GM21447 (cell line): Measurements from ENCODE around the gene TMEM269.
A peak's percentile ranks its signal among the peaks of the same experiment; 100 is the strongest.

Experiments
- ATAC-seq: cut with Tn5 transposase; IDR thresholded peaks from one replicate; pipeline ENCODE4 v1.9.1; 2021; ENCODE audit not compliant: unreplicated experiment

Gene TMEM269

DNA sequence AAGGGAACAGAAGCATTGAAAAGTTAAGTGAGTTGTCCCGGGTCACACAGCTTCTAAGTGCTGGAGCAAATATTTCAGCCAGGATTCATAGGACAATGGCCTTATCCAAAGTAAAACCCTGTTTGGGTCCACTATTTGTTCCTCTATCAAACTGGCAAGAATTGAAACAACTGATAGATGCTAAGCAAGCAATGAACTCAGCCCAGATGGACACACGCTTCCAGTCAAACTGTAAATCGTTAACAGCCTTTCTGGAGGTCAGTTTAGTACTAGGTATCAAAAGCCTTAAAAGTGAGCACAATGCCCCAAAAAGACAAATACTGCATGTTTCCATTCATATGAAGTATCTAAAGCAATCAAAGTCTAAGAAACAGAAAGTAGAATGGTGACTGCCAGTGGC lies 33.2 kb downstream of the TMEM269 start:
- ATAC-seq = no peak

DNA sequence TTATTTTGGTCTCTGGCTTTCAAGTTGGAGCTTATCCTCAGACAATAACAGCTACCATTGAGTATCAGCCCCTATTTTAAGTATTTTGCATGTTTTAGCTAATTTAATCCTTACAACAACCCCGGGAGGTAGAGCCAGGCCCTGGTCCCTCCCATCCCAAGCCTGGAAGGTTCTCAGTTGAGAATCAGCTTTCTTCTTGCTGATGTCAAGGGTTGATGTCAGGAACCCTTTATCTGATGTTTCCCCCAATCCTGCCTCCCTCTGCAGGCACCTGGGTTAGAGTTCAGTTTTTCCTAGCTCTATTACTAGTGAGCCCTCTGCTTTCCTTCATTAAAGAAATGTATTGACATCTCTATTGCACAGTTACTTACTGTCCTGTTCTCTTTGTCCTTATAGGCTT lies 36.0 kb downstream of the TMEM269 start:
- ATAC-seq = no peak

DNA sequence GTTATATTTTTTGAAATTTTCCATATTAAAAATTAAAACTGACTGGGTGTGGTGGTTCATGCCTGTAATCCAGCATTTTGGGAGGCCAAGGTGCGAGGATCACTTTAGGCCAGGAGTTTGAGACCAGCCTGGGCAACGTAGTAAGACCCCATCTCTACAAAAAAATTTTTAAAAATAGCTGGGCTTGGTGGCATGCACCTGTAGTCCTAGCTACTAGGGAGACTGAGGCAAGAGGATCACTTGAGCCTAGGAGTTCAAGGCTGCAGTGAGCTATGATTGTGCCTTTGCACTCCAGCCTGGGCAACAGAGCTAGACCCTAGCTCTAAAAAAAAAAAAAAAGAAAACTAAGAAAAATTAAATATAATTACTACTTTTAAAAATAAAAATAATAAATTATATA lies 36.9 kb downstream of the TMEM269 start:
- no peak for ATAC-seq

DNA sequence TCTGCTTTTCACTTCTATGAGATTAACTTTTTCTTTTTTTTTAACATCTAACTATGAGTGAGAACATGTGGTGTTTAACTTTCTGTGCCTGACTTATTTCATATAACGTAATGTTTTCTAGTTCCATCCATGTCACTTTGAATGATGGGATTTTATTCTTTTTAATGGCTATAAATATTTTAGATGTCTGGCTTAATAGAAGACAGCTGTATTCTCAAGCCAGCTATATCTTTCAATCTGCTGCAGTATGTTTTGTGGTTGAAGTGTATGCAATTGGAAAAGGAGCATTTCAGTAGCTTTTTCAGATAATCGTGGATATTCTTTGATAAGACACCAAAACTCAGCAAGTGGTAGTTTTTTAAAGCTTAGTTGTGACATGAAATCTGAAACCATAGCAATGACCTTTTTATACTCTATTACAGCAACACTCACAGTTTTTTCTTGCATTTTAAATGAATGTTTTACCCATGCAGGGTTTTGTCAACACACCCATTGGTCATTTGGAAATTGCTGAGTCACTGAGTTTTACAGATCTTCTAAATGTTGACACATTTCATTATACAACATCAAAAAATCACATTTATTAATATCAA lies 38.1 kb downstream of the TMEM269 start:
- no peak for ATAC-seq

DNA sequence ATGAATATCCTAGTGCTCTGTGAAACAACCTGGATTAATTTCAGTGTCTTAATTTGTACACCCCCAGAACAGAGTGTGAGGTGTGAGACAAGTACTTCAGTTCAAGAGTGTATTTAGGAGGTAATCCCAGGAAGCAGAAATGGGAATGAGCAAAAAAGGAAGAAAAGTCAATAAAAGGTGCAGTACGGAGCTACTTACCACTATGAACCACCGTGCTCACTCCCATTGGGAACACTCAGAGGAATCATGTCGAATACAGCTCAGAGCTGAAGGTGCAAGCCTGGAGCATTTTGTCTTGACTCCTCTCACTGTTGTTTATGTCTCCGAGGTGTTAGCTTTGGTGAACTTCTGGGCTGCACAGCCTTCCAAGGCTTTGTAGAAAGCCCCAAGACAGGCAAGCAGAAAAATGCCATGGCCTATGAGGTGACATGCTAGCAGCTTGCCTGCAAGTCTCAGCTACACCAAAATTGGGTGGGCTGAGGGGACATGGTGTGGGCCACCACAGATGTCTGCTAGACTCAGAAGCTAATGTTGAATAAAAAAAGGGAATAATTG lies 39.8 kb downstream of the TMEM269 start:
- no peak for ATAC-seq

DNA sequence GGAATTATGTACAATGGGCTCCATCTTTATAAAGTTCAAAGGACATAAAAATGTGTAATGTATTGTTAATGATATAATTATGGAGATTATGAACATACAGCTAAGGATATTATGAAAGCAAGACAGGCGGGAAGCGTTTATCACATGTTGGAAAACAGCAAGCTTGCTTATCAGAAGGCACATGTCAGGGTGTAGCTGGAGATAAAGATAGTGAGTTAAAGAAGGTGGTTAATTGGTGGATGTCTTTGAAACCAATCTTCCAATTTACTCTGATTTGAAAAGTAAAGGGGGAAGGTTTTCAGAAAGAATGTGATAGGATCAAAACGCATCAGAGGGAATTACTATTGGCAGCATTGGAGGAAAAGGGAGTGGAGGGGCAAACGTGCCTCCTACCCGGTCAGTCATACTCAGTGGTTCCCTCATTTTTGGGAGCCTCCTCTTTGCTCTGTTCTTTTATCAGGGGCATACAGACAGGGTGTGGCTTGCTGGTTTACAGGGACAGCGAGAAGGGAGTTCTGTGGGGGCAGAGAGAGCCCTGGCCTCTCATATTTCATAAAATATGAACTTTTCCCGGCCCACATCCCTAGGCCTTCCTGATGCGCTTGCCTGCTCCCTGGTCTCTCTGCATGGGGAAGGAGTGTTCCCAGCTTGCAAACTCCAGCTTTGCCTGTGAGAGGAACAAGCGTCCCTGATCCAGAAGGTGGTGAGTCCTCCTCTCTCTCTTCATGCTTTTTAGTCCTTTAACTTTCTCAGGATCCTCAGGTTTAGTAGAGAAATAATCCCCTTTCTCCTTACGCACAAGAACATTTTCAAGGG lies 40.5 kb downstream of the TMEM269 start:
- ATAC-seq = no peak

DNA sequence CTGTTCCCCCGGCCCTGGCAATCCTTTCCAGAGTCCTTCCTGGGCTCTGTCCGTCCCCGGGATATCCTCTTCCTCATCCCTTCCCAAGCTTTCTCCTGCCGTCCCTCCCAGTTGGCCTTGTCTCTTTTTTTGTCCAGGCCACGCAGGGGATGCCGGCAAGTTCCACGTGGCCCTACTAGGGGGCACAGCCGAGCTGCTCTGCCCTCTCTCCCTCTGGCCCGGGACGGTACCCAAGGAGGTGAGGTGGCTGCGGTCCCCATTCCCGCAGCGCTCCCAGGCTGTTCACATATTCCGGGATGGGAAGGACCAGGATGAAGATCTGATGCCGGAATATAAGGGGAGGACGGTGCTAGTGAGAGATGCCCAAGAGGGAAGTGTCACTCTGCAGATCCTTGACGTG lies 45.8 kb downstream of the TMEM269 start:
- ATAC-seq = no peak

DNA sequence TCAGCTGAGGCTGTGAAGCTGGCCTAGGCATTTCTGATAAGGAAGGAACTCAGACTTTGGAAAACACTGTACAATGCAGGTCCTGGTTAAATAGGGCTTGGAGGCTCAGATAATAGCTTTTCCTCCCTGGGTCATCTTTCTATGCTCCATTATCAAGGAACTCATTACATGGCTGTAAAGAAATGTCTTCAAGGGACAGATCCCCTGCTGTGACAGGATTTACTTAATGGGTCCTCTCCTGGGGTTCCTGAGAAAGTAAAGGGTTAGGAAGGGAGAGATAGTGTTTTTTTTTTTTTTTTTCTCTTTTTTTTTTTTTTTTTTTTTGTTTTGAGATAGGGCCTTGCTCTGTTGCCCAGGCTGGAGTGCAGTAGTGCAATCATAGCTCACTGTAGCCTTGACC lies 46.5 kb downstream of the TMEM269 start:
- no peak for ATAC-seq

DNA sequence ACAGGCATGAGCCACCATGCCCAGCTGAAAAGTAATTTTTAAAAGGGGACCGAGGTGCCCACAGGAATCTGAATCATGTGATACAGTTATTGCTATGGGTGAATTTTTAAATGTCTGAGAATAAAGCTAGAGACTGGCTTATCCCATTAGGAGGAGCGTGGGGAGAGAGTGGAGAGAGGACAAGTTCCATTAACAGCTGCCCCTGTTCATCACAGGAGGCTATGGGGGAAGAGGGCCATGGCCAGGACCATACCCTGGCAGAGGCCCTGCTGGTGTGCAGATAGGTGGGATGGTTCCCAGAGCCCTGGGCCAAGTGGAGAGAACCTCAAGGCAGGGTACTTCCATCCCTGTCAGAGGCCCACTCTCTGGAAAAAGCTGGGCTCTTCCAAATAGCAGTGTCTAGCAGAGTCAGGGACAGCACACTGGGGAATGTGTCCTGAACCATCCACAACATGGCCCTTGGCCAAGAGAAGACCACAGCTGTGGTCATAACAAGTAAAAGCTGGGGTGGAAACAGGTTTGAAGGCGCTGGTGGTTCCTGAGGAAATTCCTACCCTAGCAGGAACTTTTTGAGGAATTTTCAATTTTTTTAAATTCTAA lies 48.0 kb downstream of the TMEM269 start:
- no peak for ATAC-seq

DNA sequence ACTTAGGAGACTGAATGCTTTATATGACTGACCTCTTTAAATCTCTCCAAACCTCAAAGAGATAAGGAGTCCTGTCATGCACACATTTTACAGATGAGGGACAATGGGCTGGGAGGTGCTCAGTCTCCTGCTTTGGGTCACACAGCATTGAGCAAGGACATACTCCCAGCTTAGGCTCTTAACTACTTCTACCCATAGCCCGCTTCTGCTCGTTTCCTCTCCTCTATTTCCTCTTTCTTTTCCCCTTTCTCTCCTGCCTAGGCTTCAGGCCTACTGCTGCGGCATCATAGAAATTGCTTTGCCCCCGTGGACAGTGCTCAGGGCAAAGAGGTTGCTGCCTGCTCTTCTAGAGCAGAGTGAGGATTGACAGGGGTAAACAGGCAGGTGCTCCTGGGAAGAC lies 49.2 kb downstream of the TMEM269 start:
- ATAC-seq = no peak

DNA sequence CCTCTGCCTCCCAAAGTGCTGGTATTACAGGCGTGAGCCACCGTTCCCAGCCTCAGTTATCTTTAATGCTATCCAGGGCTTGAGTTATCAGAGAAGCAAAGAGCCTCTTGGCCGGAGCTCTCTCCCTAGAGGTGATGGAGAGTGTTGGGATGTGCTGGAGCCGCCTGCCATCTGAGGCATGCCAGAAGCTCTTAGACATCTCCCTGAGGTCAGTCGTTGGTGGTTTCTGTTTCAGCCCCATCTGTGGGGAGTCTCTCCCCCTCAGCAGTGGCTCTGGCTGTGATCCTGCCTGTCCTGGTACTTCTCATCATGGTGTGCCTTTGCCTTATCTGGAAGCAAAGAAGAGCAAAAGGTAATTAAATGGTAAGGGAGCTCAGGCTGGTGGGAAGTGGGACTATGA lies 50.0 kb downstream of the TMEM269 start:
- no peak for ATAC-seq

DNA sequence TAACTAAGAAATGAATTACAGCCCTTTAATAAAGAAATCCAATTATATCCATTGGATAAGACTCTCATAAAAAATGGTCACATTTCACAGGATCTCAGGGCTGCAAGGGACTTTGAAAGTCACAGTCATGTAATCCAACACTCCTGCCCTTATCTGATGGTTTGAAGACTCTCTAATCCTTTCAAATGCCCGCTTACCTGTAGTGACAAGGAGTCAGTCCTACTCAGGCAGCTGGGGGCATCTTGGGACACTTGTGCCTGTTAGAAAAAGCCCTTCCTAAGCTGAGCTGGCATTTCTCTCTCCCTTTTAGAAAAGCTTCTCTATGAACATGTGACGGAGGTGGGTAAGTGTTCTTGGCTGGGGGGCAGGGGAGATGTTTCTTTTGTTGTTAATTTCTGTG lies 50.6 kb downstream of the TMEM269 start:
- ATAC-seq = no peak

DNA sequence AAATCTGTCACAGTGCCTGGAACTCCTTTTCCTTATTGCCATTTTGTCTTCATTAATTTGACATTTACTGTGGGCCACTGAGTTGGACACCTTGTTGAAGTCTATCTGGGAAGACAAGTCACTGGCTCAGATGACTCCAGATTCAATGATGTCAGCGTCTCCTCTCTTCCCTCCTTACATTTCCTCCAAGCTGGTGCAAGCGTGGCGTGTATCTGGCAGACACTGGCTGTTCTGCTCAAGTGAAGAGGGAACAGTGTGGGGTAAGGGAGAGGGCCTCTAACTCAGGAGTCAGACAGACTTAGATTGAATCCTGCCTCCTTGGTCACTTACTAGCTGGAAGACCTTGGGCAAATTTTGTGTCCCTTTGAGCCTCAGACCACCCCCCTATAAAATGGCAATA lies 52.9 kb downstream of the TMEM269 start:
- ATAC-seq = no peak

DNA sequence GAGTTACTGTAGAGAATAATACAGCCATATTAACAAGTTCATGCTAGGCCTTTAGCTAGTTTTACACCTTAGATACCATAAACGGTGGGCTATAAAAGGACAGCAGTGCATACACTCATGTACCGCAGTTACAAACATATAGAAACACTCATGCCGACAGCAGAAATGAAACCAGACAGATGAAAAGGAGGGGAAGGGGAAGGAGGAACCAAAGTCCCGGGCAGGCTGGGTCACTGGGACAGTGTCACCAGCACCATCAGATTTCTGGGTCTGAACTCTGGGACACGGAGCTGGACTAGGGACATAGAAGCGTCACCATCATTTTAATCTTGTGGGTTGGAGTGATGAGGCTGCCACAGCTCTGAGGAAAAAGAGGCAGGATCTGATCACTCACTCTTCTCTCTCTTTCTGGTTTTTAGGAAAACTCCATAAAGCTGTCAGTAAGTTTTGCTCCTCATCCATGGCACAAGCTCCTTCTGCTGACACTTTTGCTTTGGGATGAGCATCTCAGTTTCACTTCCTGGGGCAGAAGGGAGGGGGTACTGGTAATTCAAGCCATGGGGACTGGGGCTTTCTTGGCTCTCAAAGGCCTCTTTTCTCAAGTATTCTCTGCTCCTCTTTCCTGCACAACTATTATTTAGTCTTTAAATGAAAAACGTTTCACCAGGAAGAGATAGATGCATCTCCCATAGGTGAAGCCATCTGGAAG lies 53.8 kb downstream of the TMEM269 start:
- no peak for ATAC-seq

DNA sequence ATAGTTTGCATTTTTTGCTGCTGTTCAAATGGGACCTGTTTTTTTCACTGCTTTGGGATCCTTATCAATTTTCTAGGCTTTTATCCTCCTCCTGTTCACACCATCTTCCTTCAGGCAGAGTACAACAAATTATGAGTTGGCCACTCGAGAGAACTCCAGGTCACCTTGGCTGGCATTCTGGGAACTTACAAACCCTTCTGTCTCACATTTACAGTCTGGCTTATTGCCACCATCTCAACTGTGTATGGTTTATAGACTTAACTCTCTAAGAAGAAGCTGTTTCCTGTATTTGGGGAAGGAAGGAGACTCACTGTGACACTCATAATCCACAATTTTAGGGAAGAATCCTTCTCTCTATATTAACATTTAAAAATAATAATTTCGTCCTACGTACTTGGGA lies 56.2 kb downstream of the TMEM269 start:
- ATAC-seq = no peak

DNA sequence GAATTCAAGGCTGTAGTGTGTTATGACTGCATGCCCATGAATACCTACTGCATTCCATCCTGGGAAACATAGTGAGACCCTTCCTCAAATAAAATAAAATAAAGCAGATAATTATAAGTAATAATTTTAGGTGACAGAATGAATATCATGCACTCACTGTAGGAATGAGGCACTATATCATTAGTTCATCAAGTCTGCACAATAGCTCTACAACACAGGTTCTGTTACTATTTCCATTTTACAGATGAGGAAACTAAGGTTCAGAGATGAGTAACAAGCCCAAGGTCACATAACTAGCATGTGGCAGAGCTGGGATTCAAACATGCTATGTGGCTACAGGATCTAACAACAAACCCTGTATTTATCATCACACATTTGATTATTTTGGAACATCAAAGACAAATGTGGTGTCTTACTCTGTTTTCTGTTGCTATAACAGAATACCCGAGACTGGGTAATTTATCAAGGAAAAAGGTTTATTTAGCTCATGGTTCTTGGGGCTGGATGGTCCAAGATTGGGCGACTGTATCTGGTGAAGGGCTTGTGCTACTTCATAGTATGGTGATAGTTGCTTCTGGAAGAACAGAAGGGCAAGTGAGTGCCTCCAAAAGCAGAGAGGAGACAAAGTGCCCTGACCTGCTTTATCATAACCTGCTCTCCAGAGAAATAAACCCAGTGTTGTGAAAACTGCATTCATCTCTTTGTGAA lies 56.8 kb downstream of the TMEM269 start:
- ATAC-seq = no peak

DNA sequence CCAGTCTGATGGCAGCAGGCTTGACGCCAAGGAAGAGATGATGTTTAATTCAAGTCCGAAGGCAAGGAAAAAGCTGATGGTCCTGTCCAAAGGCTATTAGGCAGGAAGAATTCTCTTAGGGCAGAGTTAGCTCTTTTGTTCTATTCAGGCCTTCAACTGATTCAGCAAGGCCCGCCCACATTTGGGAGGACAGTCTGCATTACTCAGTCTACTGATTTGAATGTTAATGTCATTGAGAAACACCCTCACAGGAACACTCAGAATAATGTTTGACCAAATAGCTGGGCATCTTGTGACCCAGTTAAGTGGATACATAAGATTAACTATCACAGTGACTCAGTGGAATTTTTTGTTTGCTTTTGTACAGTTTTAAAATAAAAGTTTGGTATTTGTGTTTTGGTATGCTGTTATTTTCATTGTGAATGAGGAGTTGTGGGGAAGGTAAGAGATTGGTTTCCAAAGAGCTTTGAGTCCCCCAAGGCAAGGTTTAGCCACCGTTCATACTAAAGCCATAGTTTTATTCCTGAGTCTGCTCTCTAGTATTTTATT lies 59.9 kb downstream of the TMEM269 start:
- no peak for ATAC-seq

DNA sequence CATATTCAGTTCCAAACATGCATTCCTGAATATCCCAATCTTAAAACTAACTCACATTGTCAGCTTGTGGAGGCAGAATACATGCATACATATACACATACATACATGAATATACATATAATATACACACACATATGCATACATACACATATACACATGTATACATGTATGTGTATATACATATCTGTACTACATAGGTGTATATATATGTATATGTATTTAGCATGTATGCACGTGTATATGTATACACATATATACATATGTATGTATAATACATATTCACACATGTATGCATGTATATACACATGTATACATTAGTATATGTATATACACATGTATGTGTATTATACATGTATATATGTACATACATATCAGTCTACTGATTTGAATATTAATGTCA lies 60.4 kb downstream of the TMEM269 start:
- no peak for ATAC-seq

DNA sequence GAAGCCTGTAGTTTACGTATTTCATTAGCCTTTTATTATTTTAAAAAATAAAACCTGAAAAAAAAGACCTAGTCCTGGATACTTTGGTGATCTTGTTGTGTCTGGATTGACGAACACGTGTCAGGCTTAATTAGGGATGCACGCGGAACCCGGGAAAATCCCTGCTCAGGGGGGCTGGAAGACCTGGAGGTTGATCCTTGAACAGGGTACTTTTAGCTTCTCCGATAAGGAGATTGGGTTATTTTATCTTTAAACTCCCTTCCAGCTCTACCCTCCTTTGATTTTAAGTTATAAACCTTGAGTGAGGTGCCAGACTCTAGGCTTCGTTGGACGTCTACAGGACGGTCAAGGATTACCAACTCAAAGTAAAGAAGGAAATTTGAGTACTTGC lies 61.1 kb downstream of the TMEM269 start:
- peak; percentile 12 for ATAC-seq

DNA sequence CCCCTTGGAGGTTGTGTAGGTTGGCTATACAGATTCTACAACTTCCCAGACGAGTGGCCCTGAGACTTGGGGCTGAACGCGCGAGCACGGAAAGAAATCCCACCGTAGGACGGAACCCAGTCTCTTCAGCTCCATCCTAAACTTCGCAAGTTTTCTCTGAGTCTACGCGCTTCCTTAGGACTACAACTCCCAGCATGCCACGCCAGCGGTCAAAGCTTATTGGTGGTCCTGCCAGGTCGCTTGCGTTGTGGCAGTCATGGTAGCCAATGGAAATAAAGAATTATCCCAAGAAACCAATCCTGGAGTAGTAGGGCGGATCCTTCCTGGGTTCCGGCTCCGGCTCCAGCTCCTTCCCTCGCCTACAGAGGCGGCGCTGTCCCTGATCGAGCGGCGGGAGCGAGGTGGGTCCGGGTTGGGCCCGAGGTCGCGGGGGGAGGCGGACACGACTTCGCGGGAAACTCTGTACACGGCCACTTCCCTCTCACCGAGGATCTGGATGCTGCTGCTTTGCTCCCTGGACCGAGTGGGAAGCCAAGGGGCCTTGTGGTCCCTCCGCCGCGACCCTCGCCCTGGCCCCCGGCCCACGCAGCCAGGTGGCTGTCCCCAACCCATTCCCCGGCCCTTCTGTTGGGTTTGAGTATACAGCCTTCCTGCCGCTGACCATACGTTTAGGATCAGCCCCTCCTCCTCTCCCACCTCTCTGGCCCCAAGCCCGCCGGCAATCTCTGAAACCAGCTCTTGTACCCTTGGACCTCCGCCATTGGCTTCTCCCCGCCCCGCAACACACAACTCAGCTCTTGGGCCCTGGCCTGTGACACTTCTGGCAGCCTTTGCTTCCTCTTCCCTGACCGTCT lies 61.7 kb downstream of the TMEM269 start, which contains the start of gene ZNF691:
Gene ZNF691 (plus strand): TSS at position 357 of the 854 bp plus-strand sequence. CDS start 3,046 bp downstream, outside the sequence.
- peak; percentile 94 for ATAC-seq
